Transverse colon (tissue), 4 donors: Measurements from ENCODE around the gene PAQR9. TPM values are rescaled to one million over a fixed set of nuclear protein-coding genes. Genes with fewer than 3 reads are reported as not detected.
A peak's percentile ranks its signal among the peaks of the same experiment; 100 is the strongest.

ENCODE experiments used
- DNase-seq: peaks from one replicate; pipeline ENCODE4 v3.0.0-alpha.2; 2019
- H3K27ac ChIP-seq, 4 donors: fragments of 200-600 bp; sonication (generic); 2 replicates each; pipeline ENCODE4 v1.5.1; 2016 to 2018; ENCODE audit warnings: inconsistent platforms in 4 of 4
- H3K27me3 ChIP-seq: fragments of 200-600 bp; sonication (generic); 2 replicates; pipeline ENCODE4 v1.5.1; 2017; ENCODE audit warnings: inconsistent platforms
- H3K36me3 ChIP-seq, 4 donors: fragments of 200-600 bp; sonication (generic); 2 replicates each; pipeline ENCODE4 v1.5.1; 2017 to 2019; ENCODE audit warnings: inconsistent platforms in 4 of 4
- H3K4me1 ChIP-seq, 4 donors: fragments of 200-600 bp; sonication (generic); 2 replicates each; pipeline ENCODE4 v1.5.1; 2017 to 2020; ENCODE audit warnings: inconsistent platforms in 4 of 4
- H3K4me3 ChIP-seq, 4 donors: fragments of 200-600 bp; sonication (generic); 1 replicate in 1 of 4; 2 replicates in 3 of 4; pipeline versions ENCODE4 v1.5.1 to v1.6.1; 2017 to 2019; ENCODE audit warnings: inconsistent platforms in 4 of 4
- H3K9me3 ChIP-seq, 2 donors: fragments of 200-600 bp; sonication (generic); 2 replicates each; pipeline ENCODE4 v1.5.1; 2017 to 2019; ENCODE audit warnings: inconsistent platforms in 2 of 2
- CTCF ChIP-seq, 5 experiments: fragments of 200-600 bp in 3 of 5; fragments of 450-650 bp in 2 of 5; sonication (generic) in 3 of 5; IDR thresholded peaks; 1 replicate in 2 of 5; 2 replicates in 3 of 5; pipeline ENCODE4 v1.5.1; 2016 to 2017; ENCODE audit warnings: antibody characterized with exemption in 5 of 5, inconsistent platforms in 3 of 5, mild to moderate bottlenecking in 2 of 5, moderate library complexity in 1 of 5
- EP300 ChIP-seq: sonication (generic); formaldehyde crosslinking; IDR thresholded peaks from one replicate; pipeline ENCODE4 v1.6.1; 2017; ENCODE audit warnings: antibody characterized with exemption, low read depth
- POLR2A ChIP-seq: fragments of 450-650 bp; IDR thresholded peaks from one replicate; pipeline ENCODE4 v1.6.1; 2016; ENCODE audit warnings: antibody characterized with exemption, mild to moderate bottlenecking, moderate library complexity
- POLR2AphosphoS5 ChIP-seq, 3 donors: sonication (generic); formaldehyde crosslinking; IDR thresholded peaks; one replicate each; pipeline ENCODE4 v1.6.1; 2016; ENCODE audit warnings: antibody characterized with exemption in 3 of 3
- WGBS, 2 donors: methylation state at CpG; one replicate each; pipeline ENCODE4 v1.1.5; 2018; ENCODE audit warnings: low coverage in 1 of 2; 5-methylcytosine and 5-hydroxymethylcytosine counted together
- in situ Hi-C, 4 donors: fragments of 200-750 bp; cut with MboI; loops; one replicate each; pipeline versions ENCODE4 v1.15.0 to v1.15.1; 2017; ENCODE audit warnings: low sequenced_read_pairs in 3 of 4, low pct_ligation_motif_present in 1 of 4, low pct_unique_long_range_greater_than_20kb in 1 of 4
- intact Hi-C: fragments of 100-400 bp; cut with DNase I; formaldehyde crosslinking; loops from one replicate; pipeline ENCODE4 v1.15.1; 2023; ENCODE audit warnings: low total_unique reads
- total RNA-seq, 4 donors: library from RNA; depleted of rRNA; stranded (reverse); fragments of >200 nt; gene quantifications; one replicate each; pipeline ENCODE4 v1.1.0, GENCODE V29; 2016

PAQR9 gene
- total RNA-seq, 4 donors from 2014 or later: not detected

GRCh38 chr3:143000528-143000927 lies 37.1 kb upstream of the PAQR9 start:
- 8 to 16% methylated on average over 2 to 10 of the region's 10 CpGs for WGBS, 2 donors
- TF ChIP-seq POLR2A: no peak
- no peak for TF ChIP-seq POLR2AphosphoS5 (IDR thresholded peaks at IDR 0.05)
- TF ChIP-seq CTCF (IDR thresholded peaks at IDR 0.05): no peak
- no peak for TF ChIP-seq EP300
- Histone ChIP-seq H3K4me1 (peaks cover 13 to 44% (median 24%) of the 10 kb centered on the region in 4 donors), H3K27ac (peak overlapping the region; percentile 91 to 94 (median 92)), H3K36me3 (no peaks in the 10 kb centered on the region), H3K4me3 (peak overlapping the region; percentile 48 to 97 (median 84)), H3K9me3 (no peaks in the 10 kb centered on the region), H3K27me3 (no peaks in the 10 kb centered on the region)
- in situ Hi-C loops (no loop called here), intact Hi-C loops (loop anchor here (10.0 kb wide), 1 partner anchor 426 kb away; the partner anchor contains the start of gene ATR)
- DNase-seq: peak; percentile 20

- no peak for TF ChIP-seq CTCF (IDR thresholded peaks at IDR 0.05)
- no peak for TF ChIP-seq POLR2A
- no peak for TF ChIP-seq EP300
- TF ChIP-seq POLR2AphosphoS5 (IDR thresholded peaks at IDR 0.05): no peak
- intact Hi-C loops (loop anchor here (10.0 kb wide), 1 partner anchor 425 kb away; the partner anchor contains the start of gene ATR), in situ Hi-C loops (loop anchor here (10.0 to 25.0 kb wide), 5 partner anchors 163 to 415 kb away; partner anchors contain the start of genes PLS1 (in 3 of the 4) and ATR (in 1 of the 4))
- Histone ChIP-seq H3K36me3 (no peaks in the 10 kb centered on the region), H3K4me3 (no peak overlapping the region), H3K9me3 (no peaks in the 10 kb centered on the region), H3K4me1 (peaks cover 13 to 37% (median 24%) of the 10 kb centered on the region in 4 donors), H3K27ac (peak overlapping the region in 3 of 4 donors; percentile 92 to 94 (median 93)), H3K27me3 (no peaks in the 10 kb centered on the region)
- DNase-seq: no peak
- WGBS, 2 donors: 78 to 100% methylated on average over 2 to 4 of the region's 4 CpGs
These were observed 36.4 kb upstream of the PAQR9 start for GRCh38 chr3:142999881-143000280.

GRCh38 chr3:142998439-142998838 lies 35.0 kb upstream of the PAQR9 start:
- in situ Hi-C loops (loop anchor here (10.0 to 25.0 kb wide), 5 partner anchors 161 to 414 kb away; partner anchors contain the start of genes PLS1 (in 3 of the 4) and ATR (in 1 of the 4)), intact Hi-C loops (no loop called here)
- no peaks in the 10 kb centered on the region for H3K9me3 ChIP-seq
- TF ChIP-seq POLR2AphosphoS5 (IDR thresholded peaks at IDR 0.05) (no peak), EP300 (no peak), CTCF (IDR thresholded peaks at IDR 0.05) (no peak), POLR2A (no peak)
- H3K4me1 ChIP-seq: peaks cover 13 to 24% (median 21%) of the 10 kb centered on the region in 4 donors
- no peaks in the 10 kb centered on the region for H3K36me3 ChIP-seq
- H3K27me3 ChIP-seq: no peaks in the 10 kb centered on the region
- 82 to 89% methylated on average over 3 of the region's 3 CpGs for WGBS, 2 donors
- DNase-seq: no peak
- H3K4me3 ChIP-seq: no peak overlapping the region
- no peak overlapping the region for H3K27ac ChIP-seq

DNA sequence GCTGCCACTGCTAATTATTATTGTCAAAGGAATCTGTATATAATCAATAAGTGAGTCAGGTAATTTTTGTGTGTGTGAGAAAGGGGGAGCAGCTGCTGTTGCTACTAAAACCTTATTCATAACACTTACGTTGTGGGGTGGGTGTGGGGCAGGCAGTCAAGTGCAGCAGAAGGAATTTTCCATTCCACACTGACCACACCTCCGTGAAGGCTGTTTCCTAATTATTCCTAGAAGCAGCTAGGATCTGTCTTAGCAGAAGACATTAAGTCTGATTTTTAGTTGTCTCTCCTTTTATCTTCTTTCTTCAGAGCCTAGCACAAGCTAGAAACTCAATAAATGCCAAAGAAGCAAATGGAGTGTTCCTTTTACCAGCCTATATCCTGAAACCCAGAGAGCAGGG lies 33.9 kb upstream of the PAQR9 start:
- 24 to 25% methylated on average over 2 of the region's 2 CpGs for WGBS, 2 donors
- in situ Hi-C loops: loop anchor here (10.0 to 25.0 kb wide), 5 partner anchors 160 to 413 kb away; partner anchors contain the start of genes PLS1 (in 3 of the 4) and ATR (in 1 of the 4)

More for the DNA sequence above, 33.9 kb upstream of the PAQR9 start:
- intact Hi-C loops: no loop called here
- H3K27me3 ChIP-seq: no peaks in the 10 kb centered on the region
- H3K4me1 ChIP-seq: peaks cover 5 to 13% (median 10%) of the 10 kb centered on the region in 4 donors
- no peak for TF ChIP-seq POLR2AphosphoS5 (IDR thresholded peaks at IDR 0.05)
- no peak for TF ChIP-seq POLR2A
- TF ChIP-seq CTCF (IDR thresholded peaks at IDR 0.05): no peak
- TF ChIP-seq EP300: no peak
- H3K36me3 ChIP-seq: no peaks in the 10 kb centered on the region
- no peak overlapping the region for H3K27ac ChIP-seq
- H3K4me3 ChIP-seq: no peak overlapping the region
- no peak for DNase-seq
- H3K9me3 ChIP-seq: no peaks in the 10 kb centered on the region
